ENCODE results near the gene PIEZO1. TPM values are rescaled to one million over a fixed set of nuclear protein-coding genes. Genes with fewer than 3 reads are reported as not detected.

Gene PIEZO1
- total RNA-seq, 1 donor from 2014 or later: 164 TPM

GRCh38 chr16:88777471-88778270 lies 7.3 kb downstream of the PIEZO1 start:
- no peak for ATAC-seq
- Histone ChIP-seq H3K27ac (no peak overlapping the region), H3K36me3 (peaks cover 7% of the 10 kb centered on the region), H3K27me3 (ENCODE audit: low read depth) (no peaks in the 10 kb centered on the region), H3K4me1 (peaks cover 77% of the 10 kb centered on the region), H3K9me3 (no peaks in the 10 kb centered on the region), H3K4me3 (no peak overlapping the region)
- DNase-seq: no peak
- intact Hi-C loops (cut with DNase I): no loop called here
- TF ChIP-seq, protein P1, sequence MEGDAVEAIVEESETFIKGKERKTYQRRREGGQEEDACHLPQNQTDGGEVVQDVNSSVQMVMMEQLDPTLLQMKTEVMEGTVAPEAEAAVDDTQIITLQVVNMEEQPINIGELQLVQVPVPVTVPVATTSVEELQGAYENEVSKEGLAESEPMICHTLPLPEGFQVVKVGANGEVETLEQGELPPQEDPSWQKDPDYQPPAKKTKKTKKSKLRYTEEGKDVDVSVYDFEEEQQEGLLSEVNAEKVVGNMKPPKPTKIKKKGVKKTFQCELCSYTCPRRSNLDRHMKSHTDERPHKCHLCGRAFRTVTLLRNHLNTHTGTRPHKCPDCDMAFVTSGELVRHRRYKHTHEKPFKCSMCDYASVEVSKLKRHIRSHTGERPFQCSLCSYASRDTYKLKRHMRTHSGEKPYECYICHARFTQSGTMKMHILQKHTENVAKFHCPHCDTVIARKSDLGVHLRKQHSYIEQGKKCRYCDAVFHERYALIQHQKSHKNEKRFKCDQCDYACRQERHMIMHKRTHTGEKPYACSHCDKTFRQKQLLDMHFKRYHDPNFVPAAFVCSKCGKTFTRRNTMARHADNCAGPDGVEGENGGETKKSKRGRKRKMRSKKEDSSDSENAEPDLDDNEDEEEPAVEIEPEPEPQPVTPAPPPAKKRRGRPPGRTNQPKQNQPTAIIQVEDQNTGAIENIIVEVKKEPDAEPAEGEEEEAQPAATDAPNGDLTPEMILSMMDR (IDR thresholded peaks at IDR 0.05): no peak

GRCh38 chr16:88775825-88776224 lies 9.2 kb downstream of the PIEZO1 start:
- peak; percentile 42 for DNase-seq
- peaks cover 7% of the 10 kb centered on the region for H3K36me3 ChIP-seq
- H3K9me3 ChIP-seq: no peaks in the 10 kb centered on the region
- H3K4me1 ChIP-seq: peaks cover 75% of the 10 kb centered on the region
- no peaks in the 10 kb centered on the region for H3K27me3 ChIP-seq (ENCODE audit: low read depth)
- TF ChIP-seq, protein P1 (IDR thresholded peaks at IDR 0.05): no peak
- H3K4me3 ChIP-seq: no peak overlapping the region
- ATAC-seq: no peak
- H3K27ac ChIP-seq: no peak overlapping the region
- intact Hi-C loops (cut with DNase I): no loop called here

DNA sequence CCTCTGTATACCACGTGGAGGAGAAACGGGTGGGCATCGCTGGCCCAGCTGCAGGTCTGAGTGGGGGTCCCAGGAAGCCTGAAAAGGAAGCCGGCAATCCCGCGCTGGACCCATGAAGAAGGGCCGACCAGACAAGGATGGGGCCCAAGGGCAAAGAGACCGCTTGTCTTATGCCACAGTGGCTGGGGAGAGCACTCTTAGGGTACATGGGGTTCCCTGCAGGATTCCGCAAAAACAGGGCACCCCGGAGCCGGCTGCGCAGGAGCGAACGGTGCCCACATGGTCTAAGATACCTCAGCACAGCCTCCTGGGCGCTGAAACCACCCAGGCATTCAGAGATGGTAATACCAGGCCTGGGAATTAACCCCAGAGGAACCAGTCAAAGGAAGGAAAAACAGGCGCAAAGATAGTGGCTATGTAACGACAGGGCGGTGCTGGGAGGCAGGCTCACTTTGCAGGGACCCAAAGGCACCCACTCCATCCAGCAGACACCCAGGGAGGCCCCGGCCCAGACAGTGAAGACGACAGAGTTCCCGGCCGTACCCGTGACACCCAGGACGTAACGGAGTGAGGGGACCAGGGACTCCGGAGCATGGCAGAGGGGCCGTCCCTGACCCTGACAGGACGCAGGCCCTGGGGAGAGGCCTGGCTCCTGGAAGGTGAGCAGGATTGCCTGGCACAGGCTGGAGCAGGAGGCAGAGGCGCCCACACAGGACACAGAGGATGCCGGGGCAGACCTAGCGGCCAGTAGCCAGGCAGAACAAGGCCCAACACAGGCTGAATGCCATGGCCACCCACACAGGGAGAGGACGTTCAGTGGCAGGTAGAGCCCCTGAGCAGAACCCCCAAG lies 10.3 kb downstream of the PIEZO1 start:
- peaks cover 75% of the 10 kb centered on the region for H3K4me1 ChIP-seq
- peak overlapping the region; percentile 2 for H3K27ac ChIP-seq
- intact Hi-C loops (cut with DNase I): no loop called here

DNA sequence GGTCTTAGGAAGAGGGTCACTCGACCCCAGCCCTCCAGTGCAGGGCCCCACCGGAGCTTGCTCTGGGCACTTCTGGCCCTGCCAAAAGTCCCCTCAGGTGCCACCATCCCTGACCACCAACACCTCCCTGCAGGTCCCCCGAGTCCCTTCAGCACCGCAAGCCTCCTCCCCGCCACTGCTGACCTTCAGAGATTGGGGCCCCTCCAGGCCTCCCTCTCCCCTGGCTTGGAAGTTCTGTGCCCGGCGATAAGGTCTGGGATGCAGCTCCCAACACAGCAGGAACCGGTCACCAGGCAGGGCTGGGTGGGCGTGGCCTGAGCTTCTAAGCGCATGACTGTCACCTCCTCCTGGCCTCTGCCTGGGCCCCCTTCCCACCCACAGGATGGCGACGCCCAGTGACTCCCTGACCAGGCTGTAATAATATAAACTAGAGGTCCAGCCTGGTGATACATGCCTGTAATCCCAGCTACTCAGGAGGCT lies 11.2 kb downstream of the PIEZO1 start:
- DNase-seq: peak; percentile 90
- Histone ChIP-seq H3K9me3 (no peaks in the 10 kb centered on the region), H3K4me3 (peak overlapping the region; percentile 21), H3K27me3 (ENCODE audit: low read depth) (no peaks in the 10 kb centered on the region), H3K36me3 (peaks cover 7% of the 10 kb centered on the region), H3K4me1 (peaks cover 75% of the 10 kb centered on the region), H3K27ac (peak overlapping the region; percentile 31)
- TF ChIP-seq, protein P1 (IDR thresholded peaks at IDR 0.05): no peak
- intact Hi-C loops (cut with DNase I): no loop called here
- ATAC-seq: peak; percentile 20 to 58

More for the DNA sequence above, 10.3 kb downstream of the PIEZO1 start:
- ATAC-seq: no peak
- H3K27me3 ChIP-seq (ENCODE audit: low read depth): no peaks in the 10 kb centered on the region
- H3K4me3 ChIP-seq: no peak overlapping the region
- H3K36me3 ChIP-seq: peaks cover 7% of the 10 kb centered on the region
- TF ChIP-seq, protein P1 (IDR thresholded peaks at IDR 0.05): no peak
- no peak for DNase-seq
- H3K9me3 ChIP-seq: no peaks in the 10 kb centered on the region

Data from lower lobe of right lung (tissue), 2 donors.